SK-N-SH (cell line): Measurements from ENCODE around the gene SSR1. TPM values are rescaled to one million over a fixed set of nuclear protein-coding genes. Genes with fewer than 3 reads are reported as not detected.
"Not testable (repeated sequence)": the region's sequence is repeated elsewhere in the genome, so short reads cannot be mapped to it uniquely, and the experiment has no call there.

Source experiments
- CTCF ChIA-PET: fragments of 300-600, 350-600 bp; formaldehyde crosslinking; extraction: SDS; loops from one replicate; lab custom pipeline; 2021; lab: Yijun Ruan, JAX
- POLR2A ChIA-PET: fragments of 350-600 bp; sonication (Branson Sonifier 250); formaldehyde crosslinking; extraction: SDS; loops from one replicate; lab custom pipeline; 2020; ENCODE audit warnings: antibody characterized with exemption, inconsistent platforms; lab: Yijun Ruan, JAX
- DNase-seq: peaks from one replicate; pipeline ENCODE4 v3.0.0; 2012
- H2AFZ ChIP-seq: fragments of 200-600 bp; sonication (generic); 2 replicates; pipeline ENCODE4 v1.8.1; 2016; ENCODE audit warnings: antibody characterized with exemption, mild to moderate bottlenecking, low read depth
- H3F3A ChIP-seq: fragments of 200-600 bp; sonication (generic); replicated peaks from 2 replicates; pipeline ENCODE3; 2016; ENCODE audit warnings: antibody characterized with exemption, mild to moderate bottlenecking; ENCODE audit not compliant: insufficient read depth
- H3K27ac ChIP-seq, 2 experiments: fragments of 200-500 bp in 1 of 2; fragments of 200-600 bp in 1 of 2; sonication (Bioruptor generic) in 1 of 2; sonication (generic), shearing (Covaris generic) in 1 of 2; 2 replicates each; pipeline versions ENCODE4 v1.5.1 to v1.6.1; 2014 to 2016; ENCODE audit warnings: low read depth in 2 of 2, inconsistent platforms in 1 of 2, low read length in 1 of 2, mild to moderate bottlenecking in 1 of 2, mixed read lengths in 1 of 2
- H3K27me3 ChIP-seq: fragments of 200-600 bp; sonication (generic), shearing (Covaris generic); 2 replicates; pipeline ENCODE4 v1.6.1; 2016; ENCODE audit warnings: mixed run types; ENCODE audit not compliant: insufficient read depth
- H3K36me3 ChIP-seq, 2 experiments: fragments of 200-500 bp in 1 of 2; fragments of 200-600 bp in 1 of 2; sonication (Bioruptor generic) in 1 of 2; sonication (generic) in 1 of 2; replicated peaks in 1 of 2; 2 replicates each; pipeline versions ENCODE3 to v1.5.1; 2014 to 2016; ENCODE audit warnings: low read length in 1 of 2, mild to moderate bottlenecking in 1 of 2; ENCODE audit not compliant: insufficient read depth in 2 of 2, control insufficient read depth in 1 of 2
- H3K4me1 ChIP-seq, 2 experiments: fragments of 200-500 bp in 1 of 2; fragments of 200-600 bp in 1 of 2; sonication (Bioruptor generic) in 1 of 2; sonication (generic), shearing (Covaris generic) in 1 of 2; 2 replicates each; pipeline versions ENCODE4 v1.5.1 to v1.6.1; 2014 to 2016; ENCODE audit warnings: low read depth in 1 of 2, low read length in 1 of 2, mixed run types in 1 of 2; ENCODE audit not compliant: insufficient read depth in 2 of 2, control insufficient read depth in 1 of 2
- H3K4me2 ChIP-seq: fragments of 200-600 bp; sonication (generic), shearing (Covaris generic); 2 replicates; pipeline ENCODE4 v1.6.1; 2017; ENCODE audit warnings: mixed run types
- H3K4me3 ChIP-seq, 2 experiments: fragments of 200-500 bp in 1 of 2; fragments of 200-600 bp in 1 of 2; sonication (Bioruptor generic) in 1 of 2; sonication (generic), shearing (Covaris generic) in 1 of 2; 2 replicates each; pipeline versions ENCODE4 v1.5.1 to v1.8.1; 2014 to 2016; ENCODE audit warnings: low read depth in 2 of 2, inconsistent platforms in 1 of 2, low read length in 1 of 2, mild to moderate bottlenecking in 1 of 2, mixed read lengths in 1 of 2, moderate library complexity in 1 of 2
- H3K79me2 ChIP-seq: fragments of 200-600 bp; sonication (generic); 2 replicates; pipeline ENCODE4 v1.8.1; 2017; ENCODE audit warnings: mild to moderate bottlenecking; ENCODE audit not compliant: insufficient read depth
- H3K9ac ChIP-seq: fragments of 200-600 bp; sonication (generic); 2 replicates; pipeline ENCODE4 v1.6.1; 2017; ENCODE audit warnings: mixed run types
- H3K9me2 ChIP-seq: fragments of 200-600 bp; sonication (generic); 2 replicates; pipeline ENCODE4 v1.6.1; 2017; ENCODE audit warnings: mixed run types
- H3K9me3 ChIP-seq: fragments of 200-600 bp; sonication (generic); 2 replicates; pipeline ENCODE4 v1.6.1; 2017; ENCODE audit warnings: mixed run types, mild to moderate bottlenecking, moderate library complexity
- H4K20me1 ChIP-seq: fragments of 200-600 bp; sonication (generic); 2 replicates; pipeline ENCODE4 v1.6.1; 2017; ENCODE audit warnings: mild to moderate bottlenecking, mixed run types; ENCODE audit not compliant: insufficient read depth
- CHD2 ChIP-seq: fragments of 150-350 bp; IDR thresholded peaks from 2 replicates; pipeline ENCODE4 v1.6.1; 2018; ENCODE audit warnings: low read length; ENCODE audit not compliant: partially characterized antibody
- ELF1 ChIP-seq: IDR thresholded peaks from 2 replicates; pipeline ENCODE4 v1.4.0; 2012
- EP300 ChIP-seq, 2 experiments: IDR thresholded peaks; 2 replicates each; pipeline versions ENCODE4 v1.4.0 to v1.6.1; 2012; ENCODE audit warnings: borderline replicate concordance in 1 of 2, low read depth in 1 of 2, low read length in 1 of 2
- EZH2phosphoT487 ChIP-seq: fragments of 200-600 bp; sonication (generic); IDR thresholded peaks from 2 replicates; pipeline ENCODE4 v1.6.1; 2017; ENCODE audit warnings: low read depth, mixed run types, mild to moderate bottlenecking, antibody characterized with exemption, moderate library complexity, borderline replicate concordance
- FOXJ3 ChIP-seq: sonication (generic); formaldehyde crosslinking; IDR thresholded peaks from 2 replicates; pipeline ENCODE4 v1.5.1; 2020; ENCODE audit warnings: mild to moderate bottlenecking, missing genetic modification reagents
- FOXM1 ChIP-seq: IDR thresholded peaks from 2 replicates; pipeline ENCODE4 v1.4.0; 2012; ENCODE audit warnings: low read depth, mild to moderate bottlenecking
- GATA2 ChIP-seq: sonication (generic); formaldehyde crosslinking; IDR thresholded peaks from 2 replicates; pipeline ENCODE4 v1.5.0; 2020; ENCODE audit warnings: mild to moderate bottlenecking, missing genetic modification reagents
- MEF2A ChIP-seq: IDR thresholded peaks from 2 replicates; pipeline ENCODE4 v1.4.0; 2012; ENCODE audit warnings: low read depth, borderline replicate concordance
- NFIC ChIP-seq: IDR thresholded peaks from 2 replicates; pipeline ENCODE4 v1.4.0; 2012; ENCODE audit warnings: borderline replicate concordance
- NRF1 ChIP-seq: IDR thresholded peaks from 2 replicates; pipeline ENCODE4 v1.6.1; 2012; ENCODE audit warnings: low read depth, mild to moderate bottlenecking, low read length
- POLR2AphosphoS5 ChIP-seq: IDR thresholded peaks from 2 replicates; pipeline ENCODE4 v1.6.1; 2012; ENCODE audit warnings: low read depth, low read length
- RXRA ChIP-seq: IDR thresholded peaks from 2 replicates; pipeline ENCODE4 v1.4.0; 2012; ENCODE audit warnings: low read depth, mild to moderate bottlenecking, borderline replicate concordance
- SIN3A ChIP-seq: IDR thresholded peaks from 2 replicates; pipeline ENCODE4 v1.6.1; 2012; ENCODE audit warnings: low read depth, mild to moderate bottlenecking, low read length, moderate library complexity, borderline replicate concordance
- TAF1 ChIP-seq: IDR thresholded peaks from 2 replicates; pipeline ENCODE4 v1.6.1; 2012; ENCODE audit warnings: low read depth, mild to moderate bottlenecking, low read length, moderate library complexity, borderline replicate concordance
- TEAD4 ChIP-seq: IDR thresholded peaks from 2 replicates; pipeline ENCODE4 v1.4.0; 2012; ENCODE audit warnings: mild to moderate bottlenecking, borderline replicate concordance; ENCODE audit not compliant: insufficient read depth
- WGBS: methylation state at CpG from one replicate; pipeline ENCODE4 v1.1.6; 2017; ENCODE audit warnings: low lambda C conversion rate; 5-methylcytosine and 5-hydroxymethylcytosine counted together
- polyA plus RNA-seq, 3 experiments: library from polyadenylated mRNA; depleted of rRNA; stranded (reverse); fragments of >200 nt; gene quantifications; 2 replicates each; pipeline ENCODE4 v1.2.3, GENCODE V29; 2012
- TF ChIP-seq, protein P1 (sequence below): IDR thresholded peaks from 2 replicates; pipeline ENCODE4 v1.4.0; 2012; ENCODE audit warnings: low read depth
- TF ChIP-seq, protein P2 (sequence below): fragments of 200-600 bp; sonication (generic); IDR thresholded peaks from 2 replicates; pipeline ENCODE4 v1.6.1; 2017; ENCODE audit warnings: antibody characterized with exemption, mild to moderate bottlenecking, moderate library complexity
- TF ChIP-seq, protein P3 (sequence below): fragments of 150-350 bp; IDR thresholded peaks from 2 replicates; pipeline ENCODE4 v1.6.1; 2017; ENCODE audit warnings: antibody characterized with exemption, low read length, low read depth, borderline replicate concordance
- TF ChIP-seq, protein P4 (sequence below): IDR thresholded peaks from 2 replicates; pipeline ENCODE4 v1.4.0; 2012; ENCODE audit warnings: low read depth, borderline replicate concordance

The SSR1 gene
- polyA plus RNA-seq, 1 of the 3 experiments (the other 2 are of a cell fraction), result 50.7 TPM

DNA sequence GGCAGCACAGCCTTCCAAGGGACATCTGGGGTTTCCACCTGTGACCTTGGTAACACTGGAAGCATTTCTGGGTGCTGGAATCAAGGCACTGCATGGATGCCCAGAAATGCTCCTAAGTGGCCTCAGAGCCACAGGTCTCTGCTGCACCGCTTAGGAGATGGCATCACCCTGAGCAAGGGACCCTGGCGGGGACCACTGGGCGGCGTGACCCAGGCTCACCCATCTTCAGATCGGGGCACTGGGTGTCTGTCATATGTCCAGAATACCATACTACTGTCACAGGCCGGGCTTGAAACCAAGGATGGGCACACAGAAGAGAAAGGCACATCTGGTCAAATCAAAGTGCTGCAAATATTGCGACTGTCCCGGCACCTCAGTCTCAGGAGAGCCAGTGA lies 45.9 kb downstream of the SSR1 start:
- CTCF ChIA-PET, result interaction anchor here (3.9 kb wide), 1 partner anchor 8 kb away, joined by 23 read pairs; no protein-coding TSS in a partner anchor
- Histone ChIP-seq H4K20me1 (no peaks in the 10 kb centered on the region), H3F3A (no peaks in the 10 kb centered on the region), H3K9me3 (no peaks in the 10 kb centered on the region), H3K4me2 (no peak overlapping the region), H3K9ac (no peak overlapping the region), H3K36me3 (no peaks in the 10 kb centered on the region), H3K9me2 (no peaks in the 10 kb centered on the region), H2AFZ (no peak overlapping the region), H3K4me1 (peaks cover 6 to 12% of the 10 kb centered on the region in 2 experiments; a peak in 2 of 4 replicates), H3K4me3 (no peak overlapping the region), H3K27me3 (no peaks in the 10 kb centered on the region), H3K79me2 (no peaks in the 10 kb centered on the region)
- POLR2A ChIA-PET, result no interaction called here
- WGBS, result 79% methylated on average over 7 of the region's 8 CpGs
- DNase-seq, result no peak
- TF ChIP-seq TAF1 (no peak), CHD2 (no peak), MEF2A (no peak), GATA2 (no peak), FOXJ3 (no peak), EZH2phosphoT487 (no peak), POLR2AphosphoS5 (no peak), NFIC (no peak), ELF1 (no peak), NRF1 (no peak), EP300 (IDR thresholded peaks at IDR 0.05; ENCODE audit: borderline replicate concordance in 1 of 2, low read depth in 1 of 2, low read length in 1 of 2) (no peak), SIN3A (no peak), FOXM1 (no peak), TEAD4 (no peak), RXRA (no peak)
- TF ChIP-seq, protein P1, sequence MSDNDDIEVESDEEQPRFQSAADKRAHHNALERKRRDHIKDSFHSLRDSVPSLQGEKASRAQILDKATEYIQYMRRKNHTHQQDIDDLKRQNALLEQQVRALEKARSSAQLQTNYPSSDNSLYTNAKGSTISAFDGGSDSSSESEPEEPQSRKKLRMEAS, result no peak
- TF ChIP-seq, protein P2, sequence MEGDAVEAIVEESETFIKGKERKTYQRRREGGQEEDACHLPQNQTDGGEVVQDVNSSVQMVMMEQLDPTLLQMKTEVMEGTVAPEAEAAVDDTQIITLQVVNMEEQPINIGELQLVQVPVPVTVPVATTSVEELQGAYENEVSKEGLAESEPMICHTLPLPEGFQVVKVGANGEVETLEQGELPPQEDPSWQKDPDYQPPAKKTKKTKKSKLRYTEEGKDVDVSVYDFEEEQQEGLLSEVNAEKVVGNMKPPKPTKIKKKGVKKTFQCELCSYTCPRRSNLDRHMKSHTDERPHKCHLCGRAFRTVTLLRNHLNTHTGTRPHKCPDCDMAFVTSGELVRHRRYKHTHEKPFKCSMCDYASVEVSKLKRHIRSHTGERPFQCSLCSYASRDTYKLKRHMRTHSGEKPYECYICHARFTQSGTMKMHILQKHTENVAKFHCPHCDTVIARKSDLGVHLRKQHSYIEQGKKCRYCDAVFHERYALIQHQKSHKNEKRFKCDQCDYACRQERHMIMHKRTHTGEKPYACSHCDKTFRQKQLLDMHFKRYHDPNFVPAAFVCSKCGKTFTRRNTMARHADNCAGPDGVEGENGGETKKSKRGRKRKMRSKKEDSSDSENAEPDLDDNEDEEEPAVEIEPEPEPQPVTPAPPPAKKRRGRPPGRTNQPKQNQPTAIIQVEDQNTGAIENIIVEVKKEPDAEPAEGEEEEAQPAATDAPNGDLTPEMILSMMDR, result no peak
- TF ChIP-seq, protein P3, sequence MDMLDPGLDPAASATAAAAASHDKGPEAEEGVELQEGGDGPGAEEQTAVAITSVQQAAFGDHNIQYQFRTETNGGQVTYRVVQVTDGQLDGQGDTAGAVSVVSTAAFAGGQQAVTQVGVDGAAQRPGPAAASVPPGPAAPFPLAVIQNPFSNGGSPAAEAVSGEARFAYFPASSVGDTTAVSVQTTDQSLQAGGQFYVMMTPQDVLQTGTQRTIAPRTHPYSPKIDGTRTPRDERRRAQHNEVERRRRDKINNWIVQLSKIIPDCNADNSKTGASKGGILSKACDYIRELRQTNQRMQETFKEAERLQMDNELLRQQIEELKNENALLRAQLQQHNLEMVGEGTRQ, result no peak
- TF ChIP-seq, protein P4, sequence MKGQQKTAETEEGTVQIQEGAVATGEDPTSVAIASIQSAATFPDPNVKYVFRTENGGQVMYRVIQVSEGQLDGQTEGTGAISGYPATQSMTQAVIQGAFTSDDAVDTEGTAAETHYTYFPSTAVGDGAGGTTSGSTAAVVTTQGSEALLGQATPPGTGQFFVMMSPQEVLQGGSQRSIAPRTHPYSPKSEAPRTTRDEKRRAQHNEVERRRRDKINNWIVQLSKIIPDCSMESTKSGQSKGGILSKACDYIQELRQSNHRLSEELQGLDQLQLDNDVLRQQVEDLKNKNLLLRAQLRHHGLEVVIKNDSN, result no peak
- TF ChIP-seq, all 33 proteins: peak for 0
- peak overlapping the region in 1 of 2 experiments; percentile 30; a peak in 1 of 4 replicates for H3K27ac ChIP-seq

DNA sequence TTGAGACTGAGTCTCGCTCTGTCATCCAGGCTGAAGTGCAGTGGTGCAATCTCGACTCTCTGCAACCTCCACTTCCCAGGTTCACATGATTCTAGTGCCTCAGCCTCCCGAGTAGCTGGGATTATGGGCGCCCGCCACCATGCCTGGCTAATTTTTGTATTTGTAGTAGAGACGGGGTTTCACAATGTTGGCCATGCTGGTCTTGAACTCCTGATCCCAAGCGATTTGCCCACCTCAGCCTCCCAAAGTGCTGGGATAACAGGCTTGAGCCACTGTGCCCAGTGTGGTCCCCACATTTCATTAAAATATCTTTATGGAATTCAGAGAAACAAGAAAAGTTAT lies 47.6 kb downstream of the SSR1 start:
- H3K4me1 ChIP-seq, result peaks cover 6 to 18% of the 10 kb centered on the region in 2 experiments; a peak in 2 of 4 replicates
- 82% methylated on average over 7 of the region's 7 CpGs for WGBS
- CTCF ChIA-PET, result interaction anchor here (3.9 kb wide), 1 partner anchor 10 kb away, joined by 23 read pairs; no protein-coding TSS in a partner anchor
- H3K27me3 ChIP-seq, H3K4me2 ChIP-seq, POLR2A ChIA-PET, H3K36me3 ChIP-seq, DNase-seq, H2AFZ ChIP-seq, H4K20me1 ChIP-seq, H3K9me3 ChIP-seq, H3K27ac ChIP-seq, H3F3A ChIP-seq, H3K4me3 ChIP-seq, H3K9me2 ChIP-seq, H3K9ac ChIP-seq, H3K79me2 ChIP-seq: not testable (repeated sequence)
